UCSD-AML1 (cell line): ENCODE measurements around the gene TPM1.

Source experiments
- DNase-seq: peaks from one replicate; lab custom pipeline; 2025; ENCODE audit not compliant: unreplicated experiment; lab: John Stamatoyannopoulos, UW

TPM1 gene

GRCh38 chr15:63040954-63041353 lies 1.6 kb upstream of the TPM1 start:
- no peak for DNase-seq

GRCh38 chr15:63041402-63041973 lies 1.1 kb upstream of the TPM1 start:
- DNase-seq: no peak

- DNase-seq: no peak
These were observed 359 bp downstream of the TPM1 start for GRCh38 chr15:63042877-63043334.

GRCh38 chr15:63043335-63044076 lies 959 bp downstream of the TPM1 start:
- DNase-seq: peak; percentile 19

GRCh38 chr15:63044077-63044644 lies 1.6 kb downstream of the TPM1 start:
- no peak for DNase-seq

- DNase-seq: no peak
These were observed 2.3 kb downstream of the TPM1 start for GRCh38 chr15:63044645-63045464.

GRCh38 chr15:63045465-63045840 lies 2.9 kb downstream of the TPM1 start:
- no peak for DNase-seq

GRCh38 chr15:63045879-63046278 lies 3.3 kb downstream of the TPM1 start:
- no peak for DNase-seq

GRCh38 chr15:63046917-63047760 lies 4.6 kb downstream of the TPM1 start:
- no peak for DNase-seq

- DNase-seq: no peak
These were observed 5.2 kb downstream of the TPM1 start for GRCh38 chr15:63047792-63048114.

- peak; percentile 90 for DNase-seq
These were observed 5.7 kb downstream of the TPM1 start for GRCh38 chr15:63048115-63048775.

- peak; percentile 37 for DNase-seq
These were observed 6.5 kb downstream of the TPM1 start for GRCh38 chr15:63048776-63049665.

GRCh38 chr15:63049783-63050371 lies 7.3 kb downstream of the TPM1 start:
- DNase-seq: no peak

GRCh38 chr15:63050731-63051155 lies 8.2 kb downstream of the TPM1 start:
- DNase-seq: no peak

GRCh38 chr15:63051156-63052066 lies 8.9 kb downstream of the TPM1 start:
- DNase-seq: no peak

- no peak for DNase-seq
These were observed 9.7 kb downstream of the TPM1 start for GRCh38 chr15:63052077-63052841.
